Caco-2 (cell line): ENCODE data around the gene PDE10A. TPM values are rescaled to one million over a fixed set of nuclear protein-coding genes. Genes with fewer than 3 reads are reported as not detected.
A peak's percentile ranks its signal among the peaks of the same experiment; 100 is the strongest.

Source experiments
- BruUV-seq: library from RNA; stranded (reverse); fragments of 400-500 nt; replicated peaks from 2 replicates; lab custom pipeline; 2021; lab: Mats Ljungman, UMichigan
- CTCF ChIA-PET: fragments of 300-600 bp; sonication (Branson Sonifier 250); formaldehyde crosslinking; loops from one replicate; lab custom pipeline; 2022; ENCODE audit warnings: antibody characterized with exemption; lab: Charles Lee
- POLR2A ChIA-PET: fragments of 300-600 bp; sonication (Branson Sonifier 250); formaldehyde crosslinking; loops from one replicate; lab custom pipeline; 2022; ENCODE audit warnings: antibody characterized with exemption; lab: Charles Lee
- DNase-seq, 2 experiments: peaks; one replicate each; pipeline versions ENCODE4 v3.0.0 to v3.0.0-alpha.2; 2020 to 2022
- H3K27me3 ChIP-seq: replicated peaks from 2 replicates; pipeline ENCODE4 v1.6.0; 2011; ENCODE audit warnings: low read length; ENCODE audit not compliant: control insufficient read depth, insufficient read depth
- H3K36me3 ChIP-seq: 2 replicates; pipeline ENCODE4 v1.5.1; 2011; ENCODE audit warnings: low read length; ENCODE audit not compliant: control insufficient read depth, insufficient read depth
- H3K4me1 ChIP-seq: fragments of 250-450 bp; sonication (Bioruptor Pico); 2 replicates; pipeline ENCODE4 v1.5.1; 2020; ENCODE audit warnings: mild to moderate bottlenecking
- H3K4me3 ChIP-seq: 2 replicates; pipeline ENCODE4 v1.5.1; 2011; ENCODE audit warnings: low read depth, mild to moderate bottlenecking, control low read depth, low read length
- H3K9me3 ChIP-seq: fragments of 250-450 bp; sonication (Bioruptor Pico); 2 replicates; pipeline ENCODE4 v1.5.1; 2020; ENCODE audit warnings: mild to moderate bottlenecking, moderate library complexity
- H3K27ac Mint-ChIP-seq: one replicate; pipeline ENCODE4 v1.8.0; 2022; ENCODE audit warnings: mixed read lengths; ENCODE audit not compliant: unreplicated experiment
- H3K27me3 Mint-ChIP-seq: one replicate; pipeline ENCODE4 v1.8.0; 2022; ENCODE audit warnings: mixed read lengths; ENCODE audit not compliant: insufficient read depth, unreplicated experiment
- H3K36me3 Mint-ChIP-seq: one replicate; pipeline ENCODE4 v1.8.0; 2022; ENCODE audit warnings: mild to moderate bottlenecking, mixed read lengths; ENCODE audit not compliant: insufficient read depth, unreplicated experiment
- H3K4me1 Mint-ChIP-seq: one replicate; pipeline ENCODE4 v1.8.0; 2022; ENCODE audit warnings: low read depth, mixed read lengths; ENCODE audit not compliant: unreplicated experiment
- H3K4me3 Mint-ChIP-seq: one replicate; pipeline ENCODE4 v1.8.0; 2022; ENCODE audit warnings: mild to moderate bottlenecking, moderate library complexity, mixed read lengths; ENCODE audit not compliant: unreplicated experiment
- H3K9me3 Mint-ChIP-seq: one replicate; pipeline ENCODE4 v1.8.0; 2022; ENCODE audit warnings: mixed read lengths; ENCODE audit not compliant: unreplicated experiment
- CTCF ChIP-seq, 2 experiments: fragments of 200-600 bp in 1 of 2; IDR thresholded peaks; 1 replicate in 1 of 2; 2 replicates in 1 of 2; pipeline versions ENCODE4 v1.5.1 to v1.8.0; 2011 to 2022; ENCODE audit warnings: antibody characterized with exemption in 1 of 2, control low read depth in 1 of 2, inconsistent platforms in 1 of 2, low read depth in 1 of 2, low read length in 1 of 2, mild to moderate bottlenecking in 1 of 2, moderate library complexity in 1 of 2; ENCODE audit not compliant: insufficient read depth in 1 of 2, severe bottlenecking in 1 of 2, unreplicated experiment in 1 of 2
- intact Hi-C: fragments of 100-400 bp; cut with micrococcal nuclease; formaldehyde crosslinking; loops from one replicate; pipeline ENCODE4 v1.10.0; 2022; ENCODE audit not compliant: unreplicated experiment
- total RNA-seq: library from RNA; stranded (reverse); gene quantifications from 2 replicates; pipeline ENCODE4 v1.2.3, GENCODE V29; 2022

The PDE10A gene
- total RNA-seq, 1 experiment from 2014 or later = 3.4 TPM

DNA sequence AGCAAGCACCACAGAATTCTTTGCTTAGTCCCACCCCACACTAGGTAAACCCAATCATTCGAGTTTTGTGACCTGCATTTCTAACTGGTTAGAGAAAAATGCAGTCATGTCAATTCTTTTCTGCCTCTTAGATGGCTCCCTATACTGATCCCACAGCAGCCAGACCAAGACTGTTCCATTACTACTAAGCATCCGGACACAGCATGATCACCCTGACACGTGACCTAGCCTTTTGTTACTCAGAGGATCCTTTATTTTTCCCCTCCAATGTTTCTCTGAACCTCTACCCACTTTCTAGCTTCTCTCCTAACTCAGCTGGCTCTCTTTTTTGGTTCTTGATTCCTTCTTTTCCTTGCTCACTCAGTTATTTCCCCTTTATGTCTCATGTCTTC is 87.9 kb downstream of the PDE10A start:
- no TSS peak for BruUV-seq
- no peaks in the 10 kb centered on the region for H3K36me3 Mint-ChIP-seq

DNA sequence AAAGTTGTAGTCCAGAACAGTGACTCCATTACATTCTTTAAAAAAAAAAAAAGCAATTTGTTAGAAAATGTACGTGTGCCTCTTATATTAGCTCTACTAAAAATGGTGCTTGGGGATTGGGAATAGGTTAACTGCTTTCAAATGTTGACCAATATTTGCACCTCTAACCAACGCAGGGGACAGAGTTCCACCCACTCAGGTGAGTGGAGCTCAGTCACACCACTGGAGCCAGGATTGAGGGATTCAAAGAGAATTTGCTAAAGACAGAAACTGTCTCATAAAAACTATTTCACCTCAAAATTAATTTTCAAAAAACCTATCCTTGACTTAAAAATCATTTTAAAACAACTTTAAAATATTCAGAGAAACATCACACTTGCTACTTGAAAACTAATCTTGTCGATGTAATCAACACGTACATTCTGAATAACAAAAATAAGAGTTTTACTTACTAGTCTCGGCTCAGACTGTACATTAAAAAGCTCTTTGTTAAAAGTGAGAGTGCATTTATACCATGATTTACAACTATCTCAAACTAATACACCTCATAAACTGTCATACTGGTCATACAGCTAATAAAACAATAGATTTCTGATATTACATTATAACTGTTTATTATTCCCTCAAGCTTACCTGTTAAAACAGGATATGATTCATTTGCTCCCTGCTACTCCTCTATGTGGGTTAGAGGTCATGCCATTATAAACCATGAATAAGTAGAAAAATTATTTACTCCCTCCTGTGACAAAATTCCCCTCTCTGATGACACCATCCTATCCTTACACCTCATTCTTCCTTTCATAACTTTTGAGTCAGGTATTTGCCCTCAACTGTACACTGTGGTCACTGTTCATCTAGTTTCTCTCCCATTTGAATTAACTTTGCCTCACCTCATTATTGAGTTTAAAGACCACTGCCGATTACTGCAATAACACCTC is 88.6 kb downstream of the PDE10A start:
- Histone ChIP-seq H3K27me3 (no peaks in the 10 kb centered on the region), H3K9me3 (no peaks in the 10 kb centered on the region), H3K36me3 (no peaks in the 10 kb centered on the region), H3K4me3 (no peak overlapping the region), H3K4me1 (peaks cover 15% of the 10 kb centered on the region; the same call in 1 of the 2 replicates)
- Mint-ChIP-seq H3K4me3 (no peak overlapping the region), H3K27me3 (no peaks in the 10 kb centered on the region), H3K27ac (no peak overlapping the region), H3K36me3 (no peaks in the 10 kb centered on the region), H3K9me3 (no peaks in the 10 kb centered on the region), H3K4me1 (no peaks in the 10 kb centered on the region)
- no peak for TF ChIP-seq CTCF (IDR thresholded peaks at IDR 0.05; ENCODE audit: insufficient read depth in 1 of 2, low read depth in 1 of 2, low read length in 1 of 2, severe bottlenecking in 1 of 2, unreplicated experiment in 1 of 2)
- ChIA-PET CTCF (no interaction called here), POLR2A (no interaction called here)
- no peak for DNase-seq
- BruUV-seq = no TSS peak
- intact Hi-C loops = no loop called here

More for the DNA sequence above, 87.9 kb downstream of the PDE10A start:
- H3K9me3 ChIP-seq = no peaks in the 10 kb centered on the region
- no peaks in the 10 kb centered on the region for H3K27me3 ChIP-seq
- H3K4me1 ChIP-seq = peaks cover 15% of the 10 kb centered on the region; the same call in 1 of the 2 replicates
- no peaks in the 10 kb centered on the region for H3K4me1 Mint-ChIP-seq
- TF ChIP-seq CTCF (IDR thresholded peaks at IDR 0.05; ENCODE audit: insufficient read depth in 1 of 2, low read depth in 1 of 2, low read length in 1 of 2, severe bottlenecking in 1 of 2, unreplicated experiment in 1 of 2) = no peak
- intact Hi-C loops = no loop called here
- H3K4me3 ChIP-seq = no peak overlapping the region
- no peak overlapping the region for H3K4me3 Mint-ChIP-seq
- no peaks in the 10 kb centered on the region for H3K27me3 Mint-ChIP-seq
- ChIA-PET CTCF (no interaction called here), POLR2A (no interaction called here)
- H3K27ac Mint-ChIP-seq = no peak overlapping the region
- H3K36me3 ChIP-seq = no peaks in the 10 kb centered on the region
- no peaks in the 10 kb centered on the region for H3K9me3 Mint-ChIP-seq
- DNase-seq = no peak

GRCh38 chr6:165573671-165574070 is 89.4 kb downstream of the PDE10A start:
- no peaks in the 10 kb centered on the region for H3K36me3 ChIP-seq
- peaks cover 15% of the 10 kb centered on the region; the same call in 1 of the 2 replicates for H3K4me1 ChIP-seq
- H3K27me3 ChIP-seq = no peaks in the 10 kb centered on the region
- CTCF ChIA-PET = no interaction called here
- POLR2A ChIA-PET = no interaction called here
- no peak overlapping the region for H3K27ac Mint-ChIP-seq
- BruUV-seq = no TSS peak
- no peaks in the 10 kb centered on the region for H3K9me3 ChIP-seq
- no peak overlapping the region for H3K4me3 Mint-ChIP-seq
- H3K36me3 Mint-ChIP-seq = no peaks in the 10 kb centered on the region
- no peaks in the 10 kb centered on the region for H3K4me1 Mint-ChIP-seq
- no peak overlapping the region for H3K4me3 ChIP-seq
- DNase-seq = peak in 1 of 2 experiments; percentile 40
- intact Hi-C loops = no loop called here
- TF ChIP-seq CTCF (IDR thresholded peaks at IDR 0.05; ENCODE audit: insufficient read depth in 1 of 2, low read depth in 1 of 2, low read length in 1 of 2, severe bottlenecking in 1 of 2, unreplicated experiment in 1 of 2) = no peak
- H3K9me3 Mint-ChIP-seq = no peaks in the 10 kb centered on the region
- no peaks in the 10 kb centered on the region for H3K27me3 Mint-ChIP-seq
